ENCODE results near the gene CLASP1.

DNA sequence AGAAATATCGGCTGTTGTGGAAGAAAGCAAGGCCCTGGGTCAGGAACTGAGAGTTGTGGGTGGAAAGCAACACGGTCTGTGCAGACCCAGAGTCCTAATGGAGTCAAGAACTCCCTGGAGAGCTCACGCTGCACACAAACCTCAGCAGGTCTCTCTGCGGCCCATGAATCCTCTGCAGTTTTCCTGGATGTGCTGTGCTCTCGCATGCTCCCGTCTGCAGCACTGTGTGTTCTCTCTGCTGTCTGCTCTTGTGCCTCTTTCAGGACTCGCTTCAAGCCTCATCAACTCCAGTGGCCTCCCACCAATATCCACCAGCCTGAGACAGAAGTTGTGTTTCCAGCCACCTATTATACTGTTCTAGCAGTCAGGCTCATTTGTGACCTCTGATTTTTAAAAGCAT is 94.3 kb downstream of the CLASP1 start:
- TF ChIP-seq EZH2 (IDR thresholded peaks at IDR 0.05; ENCODE audit: insufficient read depth, poor library complexity, severe bottlenecking) (no peak), EZH2phosphoT487 (IDR thresholded peaks at IDR 0.05; ENCODE audit: insufficient read depth, low read depth) (no peak)

All from GM23248 (cell line).